Measurements from ENCODE around the gene FHIT. TPM values are rescaled to one million over a fixed set of nuclear protein-coding genes. Genes with fewer than 3 reads are reported as not detected.

The FHIT gene
- total and polyA plus RNA-seq, 7 donors = 0.98 to 10.4 (median 4.0) TPM

- no peak overlapping the region for H3K4me3 ChIP-seq
- DNase-seq (no peak), ATAC-seq (no peak)
- no peaks in the 10 kb centered on the region for H3K9me3 ChIP-seq
- TF ChIP-seq CTCF (IDR thresholded peaks at IDR 0.05) = no peak
- H3K27ac ChIP-seq = no peak overlapping the region
- no peaks in the 10 kb centered on the region for H3K36me3 ChIP-seq (ENCODE audit: insufficient read depth in 1 of 2, low read depth in 1 of 2)
- WGBS, 3 donors = 73 to 80% (median 77%) methylated on average over 7 of the region's 7 CpGs
- H3K27me3 ChIP-seq (ENCODE audit: insufficient read depth in 3 of 3, low read length in 2 of 3) = no peaks in the 10 kb centered on the region
- intact Hi-C loops (cut with DNase I) = loop anchor here (1.0 to 5.0 kb wide), 2 partner anchors 280 to 1217 kb away; no protein-coding TSS in a partner anchor
- no peaks in the 10 kb centered on the region for H3K4me1 ChIP-seq
These were observed 1394.3 kb downstream of the FHIT start for GRCh38 chr3:59856934-59857460.

GRCh38 chr3:59854061-59854709 lies 1397.1 kb downstream of the FHIT start:
- ATAC-seq (no peak), DNase-seq (no peak)
- WGBS, 3 donors = 55 to 70% (median 68%) methylated on average over 12 of the region's 12 CpGs
- no peak overlapping the region for H3K27ac ChIP-seq
- no peaks in the 10 kb centered on the region for H3K4me1 ChIP-seq
- H3K36me3 ChIP-seq (ENCODE audit: insufficient read depth in 1 of 2, low read depth in 1 of 2) = no peaks in the 10 kb centered on the region
- H3K27me3 ChIP-seq (ENCODE audit: insufficient read depth in 3 of 3, low read length in 2 of 3) = no peaks in the 10 kb centered on the region
- no peak for TF ChIP-seq CTCF (IDR thresholded peaks at IDR 0.05)
- H3K4me3 ChIP-seq = no peak overlapping the region
- intact Hi-C loops (cut with DNase I) = no loop called here
- H3K9me3 ChIP-seq = no peaks in the 10 kb centered on the region

GRCh38 chr3:59850417-59850816 lies 1400.8 kb downstream of the FHIT start:
- H3K4me3 ChIP-seq = no peak overlapping the region
- H3K4me1 ChIP-seq = no peaks in the 10 kb centered on the region
- intact Hi-C loops (cut with DNase I) = no loop called here
- no peaks in the 10 kb centered on the region for H3K36me3 ChIP-seq (ENCODE audit: insufficient read depth in 1 of 2, low read depth in 1 of 2)
- H3K27me3 ChIP-seq (ENCODE audit: insufficient read depth in 3 of 3, low read length in 2 of 3) = no peaks in the 10 kb centered on the region
- DNase-seq (no peak), ATAC-seq (no peak)
- no peak overlapping the region for H3K27ac ChIP-seq
- H3K9me3 ChIP-seq = no peaks in the 10 kb centered on the region
- TF ChIP-seq CTCF (IDR thresholded peaks at IDR 0.05) = no peak
- 87 to 92% (median 89%) methylated on average over 2 of the region's 2 CpGs for WGBS, 3 donors

DNA sequence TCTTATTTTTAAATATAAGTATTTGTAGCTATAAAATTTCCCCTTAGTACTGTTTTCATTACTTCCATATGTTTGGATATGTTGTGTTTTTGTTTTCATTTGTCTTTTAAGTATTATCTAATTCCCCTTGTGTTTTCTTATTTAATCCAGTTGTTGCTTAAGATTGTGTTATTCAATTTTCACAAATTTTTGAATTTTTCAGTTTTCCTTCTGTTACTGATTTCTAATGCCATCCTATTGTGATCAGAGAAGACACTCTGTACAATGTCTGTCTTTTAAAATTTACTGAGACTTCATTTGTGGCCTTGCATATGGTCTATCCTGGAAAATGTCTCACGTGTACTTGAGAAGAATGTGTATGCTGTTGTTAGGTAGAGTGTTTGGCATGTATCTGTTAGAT lies 1405.9 kb downstream of the FHIT start:
- H3K27me3 ChIP-seq (ENCODE audit: insufficient read depth in 3 of 3, low read length in 2 of 3) = no peaks in the 10 kb centered on the region
- H3K4me3 ChIP-seq = no peak overlapping the region
- H3K27ac ChIP-seq = no peak overlapping the region
- ATAC-seq (no peak), DNase-seq (no peak)
- no peaks in the 10 kb centered on the region for H3K9me3 ChIP-seq
- TF ChIP-seq CTCF (IDR thresholded peaks at IDR 0.05) = no peak
- no peaks in the 10 kb centered on the region for H3K4me1 ChIP-seq
- intact Hi-C loops (cut with DNase I) = no loop called here
- WGBS, 3 donors = 63 to 74% (median 67%) methylated on average over 1 of the region's 1 CpG
- no peaks in the 10 kb centered on the region for H3K36me3 ChIP-seq (ENCODE audit: insufficient read depth in 1 of 2, low read depth in 1 of 2)

GRCh38 chr3:59843821-59844220 lies 1407.4 kb downstream of the FHIT start:
- H3K36me3 ChIP-seq (ENCODE audit: insufficient read depth in 1 of 2, low read depth in 1 of 2) = no peaks in the 10 kb centered on the region
- H3K27me3 ChIP-seq (ENCODE audit: insufficient read depth in 3 of 3, low read length in 2 of 3) = no peaks in the 10 kb centered on the region
- no peaks in the 10 kb centered on the region for H3K4me1 ChIP-seq
- no peaks in the 10 kb centered on the region for H3K9me3 ChIP-seq
- ATAC-seq (no peak), DNase-seq (no peak)
- no peak overlapping the region for H3K27ac ChIP-seq
- 91 to 94% (median 92%) methylated on average over 1 of the region's 1 CpG for WGBS, 3 donors
- no peak overlapping the region for H3K4me3 ChIP-seq
- intact Hi-C loops (cut with DNase I) = no loop called here
- TF ChIP-seq CTCF (IDR thresholded peaks at IDR 0.05) = no peak

All from psoas muscle (tissue), 8 donors.